HepG2 (cell line): ENCODE results near the gene F12. TPM values are rescaled to one million over a fixed set of nuclear protein-coding genes. Genes with fewer than 3 reads are reported as not detected.

Experiments
- ATF7 ChIP-seq, 2 experiments: fragments of 450-650 bp in 1 of 2; sonication (generic) in 1 of 2; formaldehyde crosslinking in 1 of 2; IDR thresholded peaks; 2 replicates each; pipeline versions ENCODE4 v1.4.0 to v1.6.1; 2016 to 2020; ENCODE audit warnings: antibody characterized with exemption in 1 of 2, mild to moderate bottlenecking in 1 of 2, missing genetic modification reagents in 1 of 2
- BRD4 ChIP-seq: sonication (generic); formaldehyde crosslinking; IDR thresholded peaks from 2 replicates; pipeline ENCODE4 v1.4.0; 2020; ENCODE audit warnings: missing genetic modification reagents
- ETV5 ChIP-seq: IDR thresholded peaks from 2 replicates; pipeline ENCODE4 v1.6.1; 2018; ENCODE audit warnings: missing biosample characterization, missing genetic modification reagents, inconsistent platforms, borderline replicate concordance
- HNF1B ChIP-seq: sonication (generic); formaldehyde crosslinking; IDR thresholded peaks from 2 replicates; pipeline ENCODE4 v1.5.1; 2020; ENCODE audit warnings: mild to moderate bottlenecking, moderate library complexity, missing genetic modification reagents
- HNF4A ChIP-seq: sonication (generic); formaldehyde crosslinking; IDR thresholded peaks from 2 replicates; pipeline ENCODE4 v1.4.0; 2020; ENCODE audit warnings: missing genetic modification reagents
- HOMEZ ChIP-seq: IDR thresholded peaks from 2 replicates; pipeline ENCODE4 v1.6.1; 2016; ENCODE audit warnings: low read depth
- KDM2A ChIP-seq: sonication (generic); formaldehyde crosslinking; IDR thresholded peaks from 2 replicates; pipeline ENCODE4 v1.4.0; 2020; ENCODE audit warnings: low read depth, missing genetic modification reagents, borderline replicate concordance
- KDM5A ChIP-seq: fragments of 200-600 bp; sonication (generic); IDR thresholded peaks from 2 replicates; pipeline ENCODE4 v1.7.0; 2018; ENCODE audit warnings: antibody characterized with exemption, mild to moderate bottlenecking, low read length, borderline replicate concordance
- RELA ChIP-seq: sonication (generic); formaldehyde crosslinking; IDR thresholded peaks from 2 replicates; pipeline ENCODE4 v1.4.0; 2020; ENCODE audit warnings: missing genetic modification reagents
- TBX2 ChIP-seq: sonication (generic); formaldehyde crosslinking; IDR thresholded peaks from 2 replicates; pipeline ENCODE4 v1.5.0; 2020; ENCODE audit warnings: missing genetic modification reagents, mild to moderate bottlenecking, borderline replicate concordance
- ZNF333 ChIP-seq: sonication (generic); formaldehyde crosslinking; IDR thresholded peaks from 2 replicates; pipeline ENCODE4 v1.4.0; 2020; ENCODE audit warnings: mild to moderate bottlenecking, missing genetic modification reagents, borderline replicate concordance
- ZNF383 ChIP-seq: sonication (generic); formaldehyde crosslinking; IDR thresholded peaks from 2 replicates; pipeline ENCODE4 v1.4.0; 2020; ENCODE audit warnings: missing genetic modification reagents, mild to moderate bottlenecking, borderline replicate concordance
- ZNF44 ChIP-seq: sonication (generic); formaldehyde crosslinking; IDR thresholded peaks from 2 replicates; pipeline ENCODE4 v1.5.1; 2020; ENCODE audit warnings: mild to moderate bottlenecking, missing genetic modification reagents
- ZNF530 ChIP-seq: sonication (generic); formaldehyde crosslinking; IDR thresholded peaks from 2 replicates; pipeline ENCODE4 v1.5.0; 2020; ENCODE audit warnings: low read depth, mild to moderate bottlenecking, missing genetic modification reagents
- ZNF598 ChIP-seq: sonication (generic); formaldehyde crosslinking; IDR thresholded peaks from 2 replicates; pipeline ENCODE4 v1.5.1; 2020; ENCODE audit warnings: mild to moderate bottlenecking, missing genetic modification reagents, borderline replicate concordance
- ZNF614 ChIP-seq: IDR thresholded peaks from 2 replicates; pipeline ENCODE4 v1.6.1; 2018; ENCODE audit warnings: missing biosample characterization, missing genetic modification reagents, inconsistent platforms, borderline replicate concordance
- ZNF703 ChIP-seq: sonication (generic); formaldehyde crosslinking; IDR thresholded peaks from 2 replicates; pipeline ENCODE4 v1.5.1; 2020; ENCODE audit warnings: missing genetic modification reagents, mild to moderate bottlenecking, moderate library complexity, borderline replicate concordance
- polyA plus RNA-seq, 8 experiments: library from polyadenylated mRNA; depleted of rRNA in 3 of 8; stranded (reverse) in 7 of 8; unstranded in 1 of 8; fragments of >200 nt; fragmentation: Illumina TruSeq in 4 of 8; extraction: Trizol in 4 of 8; gene quantifications; 2 replicates each; pipeline versions ENCODE4 v1.2.1 to v1.2.3, GENCODE V29; 2011 to 2016; ENCODE audit warnings: low read depth in 4 of 8, missing spikeins in 1 of 8, mixed read lengths in 1 of 8; ENCODE audit not compliant: insufficient read depth in 1 of 8
- total RNA-seq, 5 experiments: library from RNA; depleted of rRNA; stranded (reverse); fragments of >200 nt; fragmentation: Illumina TruSeq; extraction: Trizol; gene quantifications; 2 replicates each; pipeline ENCODE4 v1.2.3, GENCODE V29; 2016; ENCODE audit warnings: low read depth in 1 of 5
- TF ChIP-seq, protein P1 (sequence below): sonication (generic); formaldehyde crosslinking; IDR thresholded peaks from 2 replicates; pipeline ENCODE4 v1.4.0; 2020; ENCODE audit warnings: mild to moderate bottlenecking, missing genetic modification reagents
- TF ChIP-seq, protein P2 (sequence below): sonication (generic); formaldehyde crosslinking; IDR thresholded peaks from 2 replicates; pipeline ENCODE4 v1.4.0; 2020; ENCODE audit warnings: missing genetic modification reagents, mild to moderate bottlenecking, borderline replicate concordance

Gene F12
- total and polyA plus RNA-seq, 2 of the 13 experiments (the other 11 are each of a cell fraction or from before 2014, with no cell fraction given) = 2.5 to 3.0 TPM

DNA sequence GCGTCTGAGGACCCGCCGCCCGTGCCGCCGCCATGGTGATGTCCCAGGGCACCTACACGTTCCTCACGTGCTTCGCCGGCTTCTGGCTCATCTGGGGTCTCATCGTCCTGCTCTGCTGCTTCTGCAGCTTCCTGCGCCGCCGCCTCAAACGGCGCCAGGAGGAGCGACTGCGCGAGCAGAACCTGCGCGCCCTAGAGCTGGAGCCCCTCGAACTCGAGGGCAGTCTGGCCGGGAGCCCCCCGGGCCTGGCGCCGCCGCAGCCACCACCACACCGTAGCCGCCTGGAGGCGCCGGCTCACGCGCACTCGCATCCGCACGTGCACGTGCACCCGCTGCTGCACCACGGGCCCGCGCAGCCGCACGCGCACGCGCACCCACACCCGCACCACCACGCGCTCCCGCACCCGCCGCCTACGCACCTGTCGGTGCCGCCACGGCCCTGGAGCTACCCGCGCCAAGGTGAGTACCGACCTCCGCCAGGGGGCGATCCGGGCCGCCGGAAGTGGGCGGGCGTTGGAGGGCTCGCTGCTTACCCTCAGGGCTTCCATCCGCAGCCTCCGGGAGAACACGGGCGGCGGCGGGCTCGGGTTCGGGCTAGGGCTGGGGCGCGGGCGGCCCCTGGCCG, 45.8 kb upstream of the F12 start (continued):
- TF ChIP-seq HOMEZ (CRISPR knock-in tag) = no peak
- TF ChIP-seq, protein P1, sequence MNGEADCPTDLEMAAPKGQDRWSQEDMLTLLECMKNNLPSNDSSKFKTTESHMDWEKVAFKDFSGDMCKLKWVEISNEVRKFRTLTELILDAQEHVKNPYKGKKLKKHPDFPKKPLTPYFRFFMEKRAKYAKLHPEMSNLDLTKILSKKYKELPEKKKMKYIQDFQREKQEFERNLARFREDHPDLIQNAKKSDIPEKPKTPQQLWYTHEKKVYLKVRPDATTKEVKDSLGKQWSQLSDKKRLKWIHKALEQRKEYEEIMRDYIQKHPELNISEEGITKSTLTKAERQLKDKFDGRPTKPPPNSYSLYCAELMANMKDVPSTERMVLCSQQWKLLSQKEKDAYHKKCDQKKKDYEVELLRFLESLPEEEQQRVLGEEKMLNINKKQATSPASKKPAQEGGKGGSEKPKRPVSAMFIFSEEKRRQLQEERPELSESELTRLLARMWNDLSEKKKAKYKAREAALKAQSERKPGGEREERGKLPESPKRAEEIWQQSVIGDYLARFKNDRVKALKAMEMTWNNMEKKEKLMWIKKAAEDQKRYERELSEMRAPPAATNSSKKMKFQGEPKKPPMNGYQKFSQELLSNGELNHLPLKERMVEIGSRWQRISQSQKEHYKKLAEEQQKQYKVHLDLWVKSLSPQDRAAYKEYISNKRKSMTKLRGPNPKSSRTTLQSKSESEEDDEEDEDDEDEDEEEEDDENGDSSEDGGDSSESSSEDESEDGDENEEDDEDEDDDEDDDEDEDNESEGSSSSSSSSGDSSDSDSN (CRISPR knock-in tag) = peak; percentile 94
- no peak; the same call in 1 of the 2 replicates for TF ChIP-seq ZNF703 (CRISPR knock-in tag)
- TF ChIP-seq, protein P2, sequence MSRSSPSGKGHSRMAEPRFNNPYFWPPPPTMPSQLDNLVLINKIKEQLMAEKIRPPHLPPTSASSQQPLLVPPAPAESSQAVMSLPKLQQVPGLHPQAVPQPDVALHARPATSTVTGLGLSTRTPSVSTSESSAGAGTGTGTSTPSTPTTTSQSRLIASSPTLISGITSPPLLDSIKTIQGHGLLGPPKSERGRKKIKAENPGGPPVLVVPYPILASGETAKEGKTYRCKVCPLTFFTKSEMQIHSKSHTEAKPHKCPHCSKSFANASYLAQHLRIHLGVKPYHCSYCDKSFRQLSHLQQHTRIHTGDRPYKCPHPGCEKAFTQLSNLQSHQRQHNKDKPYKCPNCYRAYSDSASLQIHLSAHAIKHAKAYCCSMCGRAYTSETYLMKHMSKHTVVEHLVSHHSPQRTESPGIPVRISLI (CRISPR knock-in tag) = no peak
- TF ChIP-seq TBX2 (CRISPR knock-in tag) = no peak; the same call in none of the 2 replicates
- no peak for TF ChIP-seq ZNF598 (CRISPR knock-in tag)
- peak; percentile 97 for TF ChIP-seq ETV5 (CRISPR knock-in tag)
- TF ChIP-seq ZNF333 (CRISPR knock-in tag) = peak; percentile 54; the same call in 1 of the 2 replicates
- no peak for TF ChIP-seq BRD4 (CRISPR knock-in tag)
- no peak for TF ChIP-seq HNF4A
- TF ChIP-seq RELA (CRISPR knock-in tag) = peak; percentile 54; the same call in 1 of the 2 replicates
- TF ChIP-seq ATF7 (IDR thresholded peaks at IDR 0.05) = no peak
- TF ChIP-seq ATF7 (CRISPR knock-in tag; IDR thresholded peaks at IDR 0.05) = no peak
- no peak for TF ChIP-seq HNF1B (CRISPR knock-in tag)
- TF ChIP-seq ZNF614 (CRISPR knock-in tag) = peak; percentile 48; the same call in 1 of the 2 replicates
- no peak for TF ChIP-seq ZNF530
- TF ChIP-seq ZNF383 (CRISPR knock-in tag) = no peak
- peak; percentile 11; the same call in 1 of the 2 replicates for TF ChIP-seq KDM5A
- 0 out of 2 replicates have a peak, but pooled peaks have one; percentile 15 for TF ChIP-seq ZNF44 (CRISPR knock-in tag)
- peak; percentile 75 for TF ChIP-seq KDM2A (CRISPR knock-in tag)
